Measurements from ENCODE around the gene STMP1. TPM values are rescaled to one million over a fixed set of nuclear protein-coding genes. Genes with fewer than 3 reads are reported as not detected.

STMP1 gene
- polyA plus RNA-seq, 1 of the 3 experiments (the other 2 are of a cell fraction): 26.0 TPM

DNA sequence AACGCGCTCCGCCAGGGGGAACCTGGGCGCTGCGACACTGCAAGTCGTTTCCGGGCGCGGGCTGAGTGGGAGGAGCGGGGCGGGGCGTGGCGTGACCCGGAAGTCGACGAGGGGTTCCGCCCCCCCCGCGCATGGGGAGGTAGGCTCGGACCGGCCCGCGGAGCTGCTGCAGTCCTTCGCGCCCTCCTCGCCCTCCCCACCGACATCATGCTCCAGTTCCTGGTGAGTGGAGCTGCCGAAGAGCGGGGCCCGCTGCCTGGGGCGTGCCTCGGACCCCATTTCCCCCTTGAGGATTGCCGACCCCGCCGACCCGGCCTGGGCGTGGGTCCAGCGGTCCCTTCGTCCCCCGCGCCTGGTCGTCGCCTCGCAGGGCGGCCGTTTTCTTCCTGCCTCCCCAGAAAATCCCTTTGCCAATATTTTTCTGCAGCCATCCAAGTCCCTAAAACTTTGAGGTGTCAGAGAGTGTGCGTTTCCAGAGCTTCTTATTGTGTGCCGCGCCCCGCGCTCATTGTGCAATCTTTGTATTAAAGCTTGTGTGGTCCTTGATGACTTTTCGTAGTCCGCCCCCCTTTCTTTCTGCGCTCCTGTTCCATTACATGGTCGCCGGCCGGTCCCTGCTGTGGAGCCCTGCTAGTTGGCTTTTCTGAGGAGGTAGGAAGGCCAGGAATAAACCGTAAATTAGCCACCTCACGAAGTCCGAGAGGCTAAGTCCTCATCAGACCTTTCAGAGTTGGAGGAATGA, at the start of gene STMP1 (continued):
- TF ChIP-seq ZBTB33 (IDR thresholded peaks at IDR 0.05; ENCODE audit: borderline replicate concordance, low read depth) (0 out of 2 replicates have a peak, but pooled peaks have one; percentile 44), NFIC (IDR thresholded peaks at IDR 0.05; ENCODE audit: borderline replicate concordance) (peak; percentile 47; the same call in 1 of the 2 replicates), GABPA (IDR thresholded peaks at IDR 0.05; ENCODE audit: low read depth) (peak; percentile 94), EZH2phosphoT487 (IDR thresholded peaks at IDR 0.05; ENCODE audit: borderline replicate concordance, low read depth) (no peak), SIN3A (IDR thresholded peaks at IDR 0.05; ENCODE audit: borderline replicate concordance, low read depth, low read length) (peak; percentile 97; the same call in 1 of the 2 replicates), TCF12 (IDR thresholded peaks at IDR 0.05) (no peak; the same call in 1 of the 2 replicates)

- H3K27me3 ChIP-seq (ENCODE audit: insufficient read depth): no peaks in the 10 kb centered on the region
- TF ChIP-seq REST (IDR thresholded peaks at IDR 0.05; ENCODE audit: low read depth, low read length) (no peak), GATA2 (CRISPR knock-in tag; IDR thresholded peaks at IDR 0.05) (no peak), ELF1 (IDR thresholded peaks at IDR 0.05) (no peak), MAX (IDR thresholded peaks at IDR 0.05; ENCODE audit: low read depth) (no peak)
- TF ChIP-seq, protein P1, sequence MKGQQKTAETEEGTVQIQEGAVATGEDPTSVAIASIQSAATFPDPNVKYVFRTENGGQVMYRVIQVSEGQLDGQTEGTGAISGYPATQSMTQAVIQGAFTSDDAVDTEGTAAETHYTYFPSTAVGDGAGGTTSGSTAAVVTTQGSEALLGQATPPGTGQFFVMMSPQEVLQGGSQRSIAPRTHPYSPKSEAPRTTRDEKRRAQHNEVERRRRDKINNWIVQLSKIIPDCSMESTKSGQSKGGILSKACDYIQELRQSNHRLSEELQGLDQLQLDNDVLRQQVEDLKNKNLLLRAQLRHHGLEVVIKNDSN (IDR thresholded peaks at IDR 0.05; ENCODE audit: borderline replicate concordance, low read depth): no peak
- DNase-seq: no peak
- no peak overlapping the region for H2AFZ ChIP-seq (ENCODE audit: low read depth)
- no peaks in the 10 kb centered on the region for H3K9me3 ChIP-seq
- no peak overlapping the region for H3K9ac ChIP-seq
- peaks cover 0 to 11% of the 10 kb centered on the region in 2 experiments; a peak in 2 of 4 replicates for H3K4me1 ChIP-seq (ENCODE audit: control insufficient read depth in 1 of 2, insufficient read depth in 2 of 2, low read depth in 1 of 2, low read length in 1 of 2)
- H3F3A ChIP-seq (replicated peaks; ENCODE audit: insufficient read depth): peaks cover 20% of the 10 kb centered on the region
- no peak overlapping the region for H3K4me2 ChIP-seq
- no peaks in the 10 kb centered on the region; the same call in 1 of the 2 replicates for H3K79me2 ChIP-seq (ENCODE audit: insufficient read depth)
- H3K36me3 ChIP-seq (replicated peaks in 1 of 2; ENCODE audit: control insufficient read depth in 1 of 2, insufficient read depth in 2 of 2, low read length in 1 of 2): peaks cover 72 to 73% of the 10 kb centered on the region in 2 experiments
- WGBS (ENCODE audit: low lambda C conversion rate): 81% methylated on average over 1 of the region's 1 CpG
- no peaks in the 10 kb centered on the region for H4K20me1 ChIP-seq (ENCODE audit: insufficient read depth)
- ChIA-PET CTCF (interaction anchor here (2.0 to 4.5 kb wide), 2 partner anchors 11 to 29 kb away, joined by 6 to 28 read pairs; no protein-coding TSS in a partner anchor), POLR2A (no interaction called here)
- H3K4me3 ChIP-seq (ENCODE audit: low read depth in 2 of 2, low read length in 1 of 2): no peak overlapping the region
- no peaks in the 10 kb centered on the region for H3K9me2 ChIP-seq
- no peak overlapping the region; a peak in 1 of 4 replicates for H3K27ac ChIP-seq (ENCODE audit: low read depth in 2 of 2, low read length in 1 of 2)
These were observed 46.2 kb upstream of the STMP1 start for GRCh38 chr7:135616136-135616535.
